Measurements from ENCODE around the gene TMEM106B.

DNA sequence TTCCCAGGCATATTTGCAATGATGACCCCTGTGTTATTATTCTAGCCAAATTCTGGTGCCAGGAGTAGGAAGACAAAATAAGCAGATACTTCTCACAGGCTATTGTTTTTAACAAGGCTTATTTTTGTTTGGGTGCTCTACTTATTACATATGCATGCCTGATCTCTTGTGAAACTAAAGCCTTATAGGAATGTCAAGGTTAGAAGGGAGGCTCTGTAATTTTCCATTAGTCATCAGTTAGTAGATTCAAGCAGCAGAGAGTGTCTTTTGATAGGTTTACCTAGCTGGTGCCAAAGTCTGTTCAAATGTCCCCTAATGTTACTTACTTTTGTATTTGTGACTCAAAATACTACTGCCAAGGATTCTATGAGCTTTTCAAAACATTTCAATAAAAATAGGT, 11.7 kb upstream of the TMEM106B start:
- TF ChIP-seq EZH2phosphoT487 (IDR thresholded peaks at IDR 0.05; ENCODE audit: borderline replicate concordance, low read length) = no peak
- TF ChIP-seq, protein P1, sequence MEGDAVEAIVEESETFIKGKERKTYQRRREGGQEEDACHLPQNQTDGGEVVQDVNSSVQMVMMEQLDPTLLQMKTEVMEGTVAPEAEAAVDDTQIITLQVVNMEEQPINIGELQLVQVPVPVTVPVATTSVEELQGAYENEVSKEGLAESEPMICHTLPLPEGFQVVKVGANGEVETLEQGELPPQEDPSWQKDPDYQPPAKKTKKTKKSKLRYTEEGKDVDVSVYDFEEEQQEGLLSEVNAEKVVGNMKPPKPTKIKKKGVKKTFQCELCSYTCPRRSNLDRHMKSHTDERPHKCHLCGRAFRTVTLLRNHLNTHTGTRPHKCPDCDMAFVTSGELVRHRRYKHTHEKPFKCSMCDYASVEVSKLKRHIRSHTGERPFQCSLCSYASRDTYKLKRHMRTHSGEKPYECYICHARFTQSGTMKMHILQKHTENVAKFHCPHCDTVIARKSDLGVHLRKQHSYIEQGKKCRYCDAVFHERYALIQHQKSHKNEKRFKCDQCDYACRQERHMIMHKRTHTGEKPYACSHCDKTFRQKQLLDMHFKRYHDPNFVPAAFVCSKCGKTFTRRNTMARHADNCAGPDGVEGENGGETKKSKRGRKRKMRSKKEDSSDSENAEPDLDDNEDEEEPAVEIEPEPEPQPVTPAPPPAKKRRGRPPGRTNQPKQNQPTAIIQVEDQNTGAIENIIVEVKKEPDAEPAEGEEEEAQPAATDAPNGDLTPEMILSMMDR (IDR thresholded peaks at IDR 0.05; ENCODE audit: low read depth, low read length, poor library complexity, severe bottlenecking) = no peak

All from DOHH2 (cell line).